ENCODE measurements around the gene KATNB1. TPM values are rescaled to one million over a fixed set of nuclear protein-coding genes. Genes with fewer than 3 reads are reported as not detected.

KATNB1 gene
- total RNA-seq, 1 experiment from 2014 or later = 32.2 TPM

- RAD21 ChIA-PET (ENCODE audit: low non-redundant PET in 1 of 2, low total read pairs in 2 of 2, uncharacterized antibody in 2 of 2, unreplicated experiment in 2 of 2) = no interaction called here
- Histone ChIP-seq H3K4me3 (replicated peaks in 1 of 2; ENCODE audit: low read depth in 1 of 2, low read length in 2 of 2) (no peak overlapping the region), H3K27me3 (ENCODE audit: insufficient read depth, low read length) (no peaks in the 10 kb centered on the region), H3K27ac (ENCODE audit: low read depth, low read length) (no peak overlapping the region), H3K36me3 (ENCODE audit: control insufficient read depth in 1 of 2, insufficient read depth in 2 of 2, low read length in 2 of 2) (no peaks in the 10 kb centered on the region), H3K79me2 (ENCODE audit: insufficient read depth, low read length) (no peaks in the 10 kb centered on the region), H3K4me1 (ENCODE audit: control insufficient read depth in 1 of 2, insufficient read depth in 2 of 2, low read length in 2 of 2) (no peaks in the 10 kb centered on the region), H3K4me2 (ENCODE audit: low read length) (no peak overlapping the region), H3K9ac (ENCODE audit: low read length) (no peak overlapping the region), H2AFZ (ENCODE audit: low read depth, low read length, poor library complexity, severe bottlenecking) (no peak overlapping the region), H4K20me1 (ENCODE audit: insufficient read depth) (no peaks in the 10 kb centered on the region), H3K9me3 (ENCODE audit: control insufficient read depth in 1 of 2, insufficient read depth in 1 of 2, low read depth in 1 of 2, low read length in 2 of 2) (no peaks in the 10 kb centered on the region), H3K9me2 (ENCODE audit: insufficient read depth) (no peaks in the 10 kb centered on the region)
- no peak for TF ChIP-seq SRF (IDR thresholded peaks at IDR 0.05; ENCODE audit: low read depth)
- TF ChIP-seq CBX3 (IDR thresholded peaks at IDR 0.05; ENCODE audit: low read depth) = no peak
- no peak for TF ChIP-seq ZNF274 (IDR thresholded peaks at IDR 0.05; ENCODE audit: low read depth, low read length)
- no peak for TF ChIP-seq SP1 (IDR thresholded peaks at IDR 0.05; ENCODE audit: low read depth)
- TF ChIP-seq ZBTB33 (IDR thresholded peaks at IDR 0.05; ENCODE audit: extremely low read depth, insufficient replicate concordance, low read length) = no peak
- TF ChIP-seq TCF7L2 (IDR thresholded peaks at IDR 0.05; ENCODE audit: borderline replicate concordance, extremely low read depth, insufficient read depth, insufficient read length) = no peak
- no peak for TF ChIP-seq POLR2A (IDR thresholded peaks at IDR 0.05; ENCODE audit: borderline replicate concordance, extremely low read depth, insufficient read depth, insufficient read length)
- TF ChIP-seq JUND (IDR thresholded peaks at IDR 0.05) = no peak
- no peak for TF ChIP-seq FOSL1 (IDR thresholded peaks at IDR 0.05; ENCODE audit: low read depth)
- TF ChIP-seq RAD21 (IDR thresholded peaks at IDR 0.05; ENCODE audit: low read depth) = no peak
- no peak for TF ChIP-seq EGR1 (IDR thresholded peaks at IDR 0.05; ENCODE audit: low read depth)
- TF ChIP-seq EZH2 (IDR thresholded peaks at IDR 0.05) = no peak
- no peak for TF ChIP-seq ELF1 (IDR thresholded peaks at IDR 0.05; ENCODE audit: borderline replicate concordance, low read depth)
- TF ChIP-seq CEBPB (IDR thresholded peaks at IDR 0.05; ENCODE audit: low read depth) = no peak
- TF ChIP-seq ZFX (IDR thresholded peaks at IDR 0.05) = no peak
- no peak for TF ChIP-seq REST (IDR thresholded peaks at IDR 0.05; ENCODE audit: low read depth)
- no peak for TF ChIP-seq EZH2phosphoT487 (IDR thresholded peaks at IDR 0.05; ENCODE audit: borderline replicate concordance)
- no peak for TF ChIP-seq YY1 (IDR thresholded peaks at IDR 0.05; ENCODE audit: extremely low read depth, insufficient replicate concordance, low read depth, low read length)
- TF ChIP-seq SIN3A (IDR thresholded peaks at IDR 0.05; ENCODE audit: low read depth) = no peak
- no peak for TF ChIP-seq MAX (IDR thresholded peaks at IDR 0.05)
- POLR2A ChIA-PET = interaction anchor here (1.0 kb wide), 1 partner anchor 10 kb away, joined by 3 read pairs; the partner anchor contains the start of gene KATNB1
- no peak for DNase-seq (ENCODE audit: low read depth, low spot score)
- BruUV-seq (replicated peaks) = no TSS peak
- intact Hi-C loops (cut with micrococcal nuclease) = loop anchor here (10.0 kb wide), 1 partner anchor 279 kb away; the partner anchor contains the start of genes USB1 and ZNF319
- no peak for ATAC-seq
- CTCF ChIA-PET = no interaction called here
Observed at GRCh38 chr16:57725554-57725953, 10.0 kb upstream of the KATNB1 start.
